Putamen (tissue), 1 donor: ENCODE measurements around the gene ZFYVE9.
"Not testable (repeated sequence)": the region's sequence is repeated elsewhere in the genome, so short reads cannot be mapped to it uniquely, and the experiment has no call there.

Experiments used
- DNase-seq: peaks from one replicate; pipeline ENCODE4 v3.0.0-alpha.2; 2016; ENCODE audit warnings: low spot score

The ZFYVE9 gene

GRCh38 chr1:52192024-52192423 lies 50.1 kb downstream of the ZFYVE9 start:
- DNase-seq, result no peak

- DNase-seq, result no peak
These were observed 50.5 kb downstream of the ZFYVE9 start for GRCh38 chr1:52192436-52192835.

- DNase-seq, result no peak
These were observed 52.1 kb downstream of the ZFYVE9 start for GRCh38 chr1:52193985-52194384.

- no peak for DNase-seq
These were observed 53.3 kb downstream of the ZFYVE9 start for GRCh38 chr1:52195161-52195560.

GRCh38 chr1:52203935-52204625 lies 62.2 kb downstream of the ZFYVE9 start:
- DNase-seq, result no peak

- no peak for DNase-seq
These were observed 62.8 kb downstream of the ZFYVE9 start for GRCh38 chr1:52204696-52205095.

GRCh38 chr1:52206686-52207085 lies 64.8 kb downstream of the ZFYVE9 start:
- not testable (repeated sequence) for DNase-seq

GRCh38 chr1:52209429-52209828 lies 67.5 kb downstream of the ZFYVE9 start:
- DNase-seq, result no peak

- DNase-seq, result no peak
These were observed 68.2 kb downstream of the ZFYVE9 start for GRCh38 chr1:52210044-52210443.

- no peak for DNase-seq
These were observed 75.1 kb downstream of the ZFYVE9 start for GRCh38 chr1:52216907-52217458.

- no peak for DNase-seq
These were observed 83.3 kb downstream of the ZFYVE9 start for GRCh38 chr1:52225174-52225573.

- DNase-seq, result no peak
These were observed 87.6 kb downstream of the ZFYVE9 start for GRCh38 chr1:52229494-52229893.

- DNase-seq, result no peak
These were observed 91.6 kb downstream of the ZFYVE9 start for GRCh38 chr1:52233463-52233862.

- DNase-seq, result no peak
These were observed 92.1 kb downstream of the ZFYVE9 start for GRCh38 chr1:52234014-52234413.

GRCh38 chr1:52234708-52235107 lies 92.8 kb downstream of the ZFYVE9 start:
- DNase-seq, result no peak

- DNase-seq, result no peak
These were observed 93.8 kb downstream of the ZFYVE9 start for GRCh38 chr1:52235646-52236045.

GRCh38 chr1:52237430-52237829 lies 95.5 kb downstream of the ZFYVE9 start:
- DNase-seq, result no peak

- DNase-seq, result no peak
These were observed 96.6 kb downstream of the ZFYVE9 start for GRCh38 chr1:52238474-52238873.

- no peak for DNase-seq
These were observed 97.2 kb downstream of the ZFYVE9 start for GRCh38 chr1:52238887-52239707.

- DNase-seq, result no peak
These were observed 97.8 kb downstream of the ZFYVE9 start for GRCh38 chr1:52239708-52240001.

- no peak for DNase-seq
These were observed 98.8 kb downstream of the ZFYVE9 start for GRCh38 chr1:52240592-52241210.

GRCh38 chr1:52243221-52243987 lies 101.5 kb downstream of the ZFYVE9 start:
- DNase-seq, result no peak
